Gastroesophageal sphincter (tissue), 4 donors: ENCODE results near the gene OR2J1. TPM values are rescaled to one million over a fixed set of nuclear protein-coding genes. Genes with fewer than 3 reads are reported as not detected.

ENCODE experiments used
- total RNA-seq, 4 donors: library from RNA; depleted of rRNA; stranded (reverse); fragments of >200 nt; gene quantifications; one replicate each; pipeline ENCODE4 v1.1.0, GENCODE V29; 2016

The OR2J1 gene
- total RNA-seq, 4 donors from 2014 or later, result not detected

Other genes with a start within 250 kb of the OR2J1 start
- 10 to 100 TPM; 36.0 to 55.1 (median 37.4) TPM for gene TRIM27, start 175.5 kb upstream of the OR2J1 start, total RNA-seq
- gene ZNF311, start 94.2 kb upstream of the OR2J1 start, total RNA-seq, result 1 to 10 TPM in 1 of 4 donors, under 1 TPM in 3; 0.35 to 1.4 (median 0.88) TPM
- gene OR2W1, start 54.3 kb upstream of the OR2J1 start, total RNA-seq, result not detected
- gene OR2B3, start 12.2 kb upstream of the OR2J1 start, total RNA-seq, result not detected
- not detected for gene OR2J3, start 8.6 kb downstream of the OR2J1 start, total RNA-seq
- not detected for gene OR2J2, start 71.4 kb downstream of the OR2J1 start, total RNA-seq
- not detected for gene OR14J1, start 202.2 kb downstream of the OR2J1 start, total RNA-seq